GM12878 (cell line): ENCODE measurements around the gene RALGDS. TPM values are rescaled to one million over a fixed set of nuclear protein-coding genes. Genes with fewer than 3 reads are reported as not detected.
"Not testable (repeated sequence)": the region's sequence is repeated elsewhere in the genome, so short reads cannot be mapped to it uniquely, and the experiment has no call there.

Experiments used
- ATAC-seq: fragments of 200-7000 bp; cut with Tn5 transposase; 3 replicates; pipeline ENCODE4 v1.9.1; 2020; ENCODE audit warnings: mild to moderate bottlenecking, moderate library complexity
- BruUV-seq: library from RNA; stranded (reverse); fragments of 400-500 nt; replicated peaks from 2 replicates; lab custom pipeline; 2021; lab: Mats Ljungman, UMichigan
- CTCF ChIA-PET: fragments of 300-600 bp; sonication (Branson Sonifier 250); formaldehyde crosslinking; extraction: SDS; loops from one replicate; lab custom pipeline; 2021; ENCODE audit warnings: inconsistent platforms; lab: Yijun Ruan, JAX
- POLR2A ChIA-PET: fragments of 350-600 bp; formaldehyde crosslinking; extraction: SDS; loops from one replicate; lab custom pipeline; 2021; ENCODE audit warnings: inconsistent platforms; lab: Charles Lee
- RAD21 ChIA-PET: fragments of 300-600 bp; sonication (Branson Sonifier 250); formaldehyde crosslinking; loops from one replicate; lab custom pipeline; 2023; ENCODE audit warnings: antibody characterized with exemption; ENCODE audit not compliant: unreplicated experiment; lab: Charles Lee
- SMC1A ChIA-PET: fragments of 300-600 bp; sonication (Branson Sonifier 250); formaldehyde crosslinking; loops from one replicate; lab custom pipeline; 2023; ENCODE audit not compliant: unreplicated experiment, uncharacterized antibody; lab: Charles Lee
- DNase-seq: peaks from one replicate; pipeline ENCODE4 v3.0.0-alpha.2; 2011; ENCODE audit warnings: low read depth, low spot score
- FAIRE-seq: peaks from 3 replicates; lab custom pipeline; 2011; peaks lifted over from hg19 to GRCh38; lab: Jason Lieb, UNC
- H2AFZ ChIP-seq: 2 replicates; pipeline ENCODE4 v1.6.0; 2011; ENCODE audit warnings: low read depth, low read length, control low read depth; ENCODE audit not compliant: control insufficient read depth
- H3K27ac ChIP-seq: 2 replicates; pipeline ENCODE4 v1.5.1; 2011; ENCODE audit warnings: control low read depth; ENCODE audit not compliant: control insufficient read depth, insufficient read depth
- H3K27me3 ChIP-seq, 2 experiments: replicated peaks in 1 of 2; 2 replicates each; pipeline versions ENCODE4 v1.6.0 to v1.6.1; 2011; ENCODE audit warnings: low read length in 1 of 2; ENCODE audit not compliant: control insufficient read depth in 2 of 2, insufficient read depth in 2 of 2
- H3K36me3 ChIP-seq, 2 experiments: 2 replicates each; pipeline ENCODE4 v1.5.1; 2011; ENCODE audit warnings: low read length in 1 of 2; ENCODE audit not compliant: control insufficient read depth in 2 of 2, insufficient read depth in 2 of 2
- H3K4me1 ChIP-seq: 2 replicates; pipeline ENCODE4 v1.6.1; 2011; ENCODE audit warnings: mild to moderate bottlenecking, low read length, moderate library complexity, mixed read lengths; ENCODE audit not compliant: control insufficient read depth, insufficient read depth
- H3K4me2 ChIP-seq: 2 replicates; pipeline ENCODE4 v1.6.0; 2011; ENCODE audit warnings: control low read depth; ENCODE audit not compliant: control insufficient read depth, insufficient read depth
- H3K4me3 ChIP-seq: fragments of 200-600 bp; sonication (generic); 2 replicates; pipeline ENCODE4 v1.5.1; 2016
- H3K79me2 ChIP-seq: 2 replicates; pipeline ENCODE4 v1.6.0; 2011; ENCODE audit warnings: low read length; ENCODE audit not compliant: control insufficient read depth, insufficient read depth
- H3K9ac ChIP-seq: 2 replicates; pipeline ENCODE4 v1.8.0; 2011; ENCODE audit warnings: low read length, control low read depth, mixed read lengths; ENCODE audit not compliant: control insufficient read depth, insufficient read depth
- H3K9me3 ChIP-seq: replicated peaks from 3 replicates; pipeline ENCODE4 v1.5.1; 2011; ENCODE audit warnings: mild to moderate bottlenecking, low read length; ENCODE audit not compliant: control insufficient read depth, insufficient read depth
- H4K20me1 ChIP-seq: 2 replicates; pipeline ENCODE4 v1.6.0; 2011; ENCODE audit not compliant: control insufficient read depth, insufficient read depth
- BHLHE40 ChIP-seq, 2 experiments: fragments of 450-650 bp in 1 of 2; IDR thresholded peaks; 2 replicates each; pipeline ENCODE4 v1.6.1; 2011 to 2017; ENCODE audit warnings: low read depth in 2 of 2, borderline replicate concordance in 1 of 2, improper control_type of control experiment in 1 of 2, low read length in 1 of 2, mild to moderate bottlenecking in 1 of 2
- BRCA1 ChIP-seq: IDR thresholded peaks from 2 replicates; pipeline ENCODE4 v1.6.1; 2011; ENCODE audit warnings: low read depth, low read length, improper control_type of control experiment
- CBX5 ChIP-seq: sonication (generic); IDR thresholded peaks from 2 replicates; pipeline ENCODE4 v1.6.1; 2016; ENCODE audit warnings: low read depth, moderate library complexity, mild to moderate bottlenecking, inconsistent platforms
- CREM ChIP-seq: IDR thresholded peaks from 2 replicates; pipeline ENCODE4 v1.6.1; 2014; ENCODE audit warnings: antibody characterized with exemption, low read depth
- ESRRA ChIP-seq: IDR thresholded peaks from 2 replicates; pipeline ENCODE4 v1.6.1; 2012; ENCODE audit warnings: mild to moderate bottlenecking, low read length, improper control_type of control experiment
- GATAD2B ChIP-seq: fragments of 450-650 bp; conservative IDR thresholded peaks from 2 replicates; pipeline ENCODE4 v1.6.1; 2017; ENCODE audit warnings: low read depth, mild to moderate bottlenecking, moderate library complexity
- RAD21 ChIP-seq: IDR thresholded peaks from 2 replicates; pipeline ENCODE4 v1.6.1; 2011; ENCODE audit warnings: mild to moderate bottlenecking, low read depth, low read length, moderate library complexity; ENCODE audit not compliant: insufficient read depth
- SMAD1 ChIP-seq: fragments of 450-650 bp; IDR thresholded peaks from 2 replicates; pipeline ENCODE4 v1.6.1; 2018; ENCODE audit warnings: mild to moderate bottlenecking, low read depth; ENCODE audit not compliant: partially characterized antibody
- WRNIP1 ChIP-seq: IDR thresholded peaks from 2 replicates; pipeline ENCODE4 v1.6.1; 2011; ENCODE audit warnings: low read depth, low read length, improper control_type of control experiment, borderline replicate concordance
- ZNF207 ChIP-seq: fragments of 450-650 bp; IDR thresholded peaks from 2 replicates; pipeline ENCODE4 v1.6.1; 2014; ENCODE audit warnings: antibody characterized with exemption, mild to moderate bottlenecking, borderline replicate concordance
- ZNF217 ChIP-seq: fragments of 450-650 bp; IDR thresholded peaks from 2 replicates; pipeline ENCODE4 v1.6.1; 2017; ENCODE audit warnings: antibody characterized with exemption, mild to moderate bottlenecking
- WGBS: methylation state at CpG from one replicate; pipeline ENCODE4 v1.1.6; 2016; ENCODE audit warnings: low lambda C conversion rate; ENCODE audit not compliant: insufficient replicate concordance, insufficient coverage; ENCODE audit errors: missing lambda C conversion rate; 5-methylcytosine and 5-hydroxymethylcytosine counted together
- in situ Hi-C: fragments of 300-500 bp; cut with MboI; formaldehyde crosslinking; loops from 9 replicates; pipeline ENCODE4 v1.14.3; 2018; ENCODE audit warnings: mixed read lengths
- intact Hi-C: fragments of 100-400 bp; cut with micrococcal nuclease; formaldehyde crosslinking; loops from one replicate; pipeline ENCODE4 v1.14.2; 2022; ENCODE audit not compliant: unreplicated experiment
- polyA plus RNA-seq, 11 experiments: library from polyadenylated mRNA; depleted of rRNA in 4 of 11; unstranded in 6 of 11; stranded (reverse) in 5 of 11; fragments of >200 nt; fragmentation: Nextera tagmentation in 4 of 11; fragmentation: Illumina TruSeq in 1 of 11; extraction: Ambion mirVana in 4 of 11; extraction: Trizol in 1 of 11; gene quantifications; 1 replicate in 1 of 11; 2 replicates in 10 of 11; pipeline versions ENCODE4 v1.2.1 to v1.2.3, GENCODE V29; 2011 to 2016; ENCODE audit warnings: inconsistent platforms in 2 of 11, missing spikeins in 2 of 11, low read depth in 1 of 11
- total RNA-seq, 4 experiments: library from RNA; depleted of rRNA in 3 of 4; stranded (reverse); fragments of >200 nt in 3 of 4; fragmentation: Illumina TruSeq in 1 of 4; extraction: Trizol in 1 of 4; gene quantifications; 2 replicates each; pipeline versions ENCODE4 v1.2.1 to v1.2.3, GENCODE V29; 2013 to 2021
- TF ChIP-seq, protein P1 (sequence below): IDR thresholded peaks from 2 replicates; pipeline ENCODE4 v1.6.1; 2012; ENCODE audit warnings: low read depth, low read length, improper control_type of control experiment
- TF ChIP-seq, protein P2 (sequence below): IDR thresholded peaks from 2 replicates; pipeline ENCODE4 v1.6.1; 2011; ENCODE audit warnings: mild to moderate bottlenecking, low read depth, low read length, moderate library complexity; ENCODE audit not compliant: insufficient replicate concordance

RALGDS gene
- total and polyA plus RNA-seq, 10 of the 15 experiments (the other 5 are each of a cell fraction or from before 2014, with no cell fraction given), result 1.3 to 48.6 (median 21.2) TPM

DNA sequence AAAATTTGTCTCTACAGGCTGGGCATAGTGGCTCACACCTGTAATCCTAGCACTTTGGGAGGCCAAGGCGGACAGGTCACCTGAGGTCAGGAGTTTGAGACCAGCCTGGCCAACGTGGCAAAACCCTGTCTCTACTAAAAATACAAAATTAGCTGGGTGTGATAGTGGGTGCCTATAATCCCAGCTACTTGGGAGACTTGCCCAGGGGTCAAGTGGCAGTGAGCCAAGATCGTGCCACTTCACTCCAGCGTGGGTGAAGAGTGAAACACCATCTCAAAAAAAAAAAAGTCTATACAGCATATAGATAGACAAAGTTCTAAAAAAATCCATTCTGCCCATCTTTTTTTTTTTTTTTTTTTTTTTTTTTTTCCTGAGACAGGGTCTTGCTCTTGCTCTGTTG lies 26.7 kb downstream of the RALGDS start:
- CTCF ChIA-PET, result interaction anchor here (3.7 kb wide), 1 partner anchor 52 kb away, joined by 21 read pairs; no protein-coding TSS in a partner anchor
- BruUV-seq, H3K79me2 ChIP-seq, H3K4me2 ChIP-seq, H3K4me3 ChIP-seq, ATAC-seq, H4K20me1 ChIP-seq, H3K27ac ChIP-seq, RAD21 ChIA-PET, H3K27me3 ChIP-seq, H3K9me3 ChIP-seq, in situ Hi-C loops, H3K4me1 ChIP-seq, H2AFZ ChIP-seq, FAIRE-seq, DNase-seq, H3K9ac ChIP-seq, intact Hi-C loops: not testable (repeated sequence)
- H3K36me3 ChIP-seq, result peaks cover 7 to 15% of the 10 kb centered on the region in 2 experiments; a peak in 3 of 4 replicates
- SMC1A ChIA-PET, result interaction anchor here (0.7 kb wide), 1 partner anchor 34 kb away, joined by 3 read pairs; no protein-coding TSS in a partner anchor
- POLR2A ChIA-PET, result interaction anchor here (0.7 kb wide), 1 partner anchor 1910 kb away, joined by 4 read pairs; no protein-coding TSS in a partner anchor
- WGBS, result 86% methylated on average over 4 of the region's 4 CpGs

DNA sequence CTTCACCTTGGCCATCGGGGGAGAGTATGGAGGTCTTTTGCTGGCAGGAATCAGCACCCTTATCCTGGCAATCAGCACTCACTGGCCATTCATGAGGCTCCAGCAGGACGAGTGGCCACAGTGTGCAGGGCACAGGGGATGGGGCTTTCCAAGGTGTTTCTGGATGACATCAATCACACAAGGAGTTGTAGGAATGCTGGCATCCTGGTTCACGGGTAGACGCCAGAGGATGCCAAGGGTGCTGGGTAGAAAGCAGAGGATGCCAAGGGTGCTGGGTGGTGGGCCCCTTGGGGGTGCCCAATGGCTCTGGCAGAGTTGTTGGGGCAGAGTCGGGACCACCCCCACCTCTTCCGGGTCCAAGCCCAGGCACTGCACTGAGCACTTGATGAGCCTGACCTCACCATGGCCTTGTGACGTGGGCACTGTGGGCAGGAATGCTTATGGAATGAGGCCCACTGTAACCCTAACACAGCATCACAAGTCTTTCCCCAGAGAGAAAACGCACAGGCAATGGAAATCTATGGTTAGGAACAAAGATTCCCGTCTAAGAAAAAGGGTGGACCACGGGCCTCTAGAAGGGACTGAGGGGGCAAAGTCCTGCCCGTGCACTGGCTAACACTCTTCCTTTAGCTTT lies 30.2 kb downstream of the RALGDS start:
- 72% methylated on average over 11 of the region's 11 CpGs for WGBS
- Histone ChIP-seq H3K36me3 (no peaks in the 10 kb centered on the region), H3K9ac (no peak overlapping the region), H3K9me3 (peaks cover 1% of the 10 kb centered on the region; the same call in 1 of the 3 replicates), H3K4me1 (no peaks in the 10 kb centered on the region), H3K4me3 (no peak overlapping the region), H2AFZ (no peak overlapping the region), H4K20me1 (no peaks in the 10 kb centered on the region; the same call in 1 of the 2 replicates), H3K27me3 (no peaks in the 10 kb centered on the region), H3K27ac (no peak overlapping the region), H3K4me2 (no peak overlapping the region), H3K79me2 (no peaks in the 10 kb centered on the region)
- ChIA-PET POLR2A (no interaction called here), SMC1A (interaction anchor here (0.9 kb wide), 1 partner anchor 25 kb away, joined by 4 read pairs; no protein-coding TSS in a partner anchor), RAD21 (no interaction called here), CTCF (interaction anchor here (1.0 kb wide), 1 partner anchor 56 kb away, joined by 3 read pairs; no protein-coding TSS in a partner anchor)
- intact Hi-C loops (no loop called here), in situ Hi-C loops (no loop called here)
- ATAC-seq, result no peak
- DNase-seq, result no peak
- no peak for FAIRE-seq
- no TSS peak for BruUV-seq
- TF ChIP-seq BRCA1 (no peak), BHLHE40 (IDR thresholded peaks at IDR 0.05; ENCODE audit: borderline replicate concordance in 1 of 2, low read depth in 2 of 2, low read length in 1 of 2) (no peak), SMAD1 (no peak), CREM (no peak), CBX5 (no peak), WRNIP1 (no peak), ZNF207 (no peak), ZNF217 (no peak), ESRRA (no peak), GATAD2B (no peak), RAD21 (no peak)
- TF ChIP-seq, protein P1, sequence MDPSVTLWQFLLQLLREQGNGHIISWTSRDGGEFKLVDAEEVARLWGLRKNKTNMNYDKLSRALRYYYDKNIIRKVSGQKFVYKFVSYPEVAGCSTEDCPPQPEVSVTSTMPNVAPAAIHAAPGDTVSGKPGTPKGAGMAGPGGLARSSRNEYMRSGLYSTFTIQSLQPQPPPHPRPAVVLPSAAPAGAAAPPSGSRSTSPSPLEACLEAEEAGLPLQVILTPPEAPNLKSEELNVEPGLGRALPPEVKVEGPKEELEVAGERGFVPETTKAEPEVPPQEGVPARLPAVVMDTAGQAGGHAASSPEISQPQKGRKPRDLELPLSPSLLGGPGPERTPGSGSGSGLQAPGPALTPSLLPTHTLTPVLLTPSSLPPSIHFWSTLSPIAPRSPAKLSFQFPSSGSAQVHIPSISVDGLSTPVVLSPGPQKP, result no peak
- TF ChIP-seq, protein P2, sequence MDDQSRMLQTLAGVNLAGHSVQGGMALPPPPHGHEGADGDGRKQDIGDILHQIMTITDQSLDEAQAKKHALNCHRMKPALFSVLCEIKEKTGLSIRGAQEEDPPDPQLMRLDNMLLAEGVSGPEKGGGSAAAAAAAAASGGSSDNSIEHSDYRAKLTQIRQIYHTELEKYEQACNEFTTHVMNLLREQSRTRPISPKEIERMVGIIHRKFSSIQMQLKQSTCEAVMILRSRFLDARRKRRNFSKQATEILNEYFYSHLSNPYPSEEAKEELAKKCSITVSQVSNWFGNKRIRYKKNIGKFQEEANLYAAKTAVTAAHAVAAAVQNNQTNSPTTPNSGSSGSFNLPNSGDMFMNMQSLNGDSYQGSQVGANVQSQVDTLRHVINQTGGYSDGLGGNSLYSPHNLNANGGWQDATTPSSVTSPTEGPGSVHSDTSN, result no peak
